PFSK-1 (cell line): ENCODE data around the gene OR10Z1.

ENCODE experiments used
- FOXP2 ChIP-seq: optimal IDR thresholded peaks from 2 replicates; pipeline ENCODE3; 2011; ENCODE audit warnings: borderline replicate concordance, control low read depth, inconsistent platforms; ENCODE audit not compliant: insufficient read depth; ENCODE audit errors: extremely low read length, extremely low read depth
- POLR2AphosphoS5 ChIP-seq: IDR thresholded peaks from 2 replicates; pipeline ENCODE4 v1.6.1; 2012; ENCODE audit warnings: low read depth, mild to moderate bottlenecking, control low read depth, low read length, moderate library complexity
- SIN3A ChIP-seq: IDR thresholded peaks from 2 replicates; pipeline ENCODE4 v1.6.1; 2012; ENCODE audit warnings: mild to moderate bottlenecking, low read length, moderate library complexity, borderline replicate concordance; ENCODE audit not compliant: insufficient read depth
- TAF1 ChIP-seq: IDR thresholded peaks from 2 replicates; pipeline ENCODE4 v1.6.1; 2012; ENCODE audit warnings: low read length, control low read depth, borderline replicate concordance; ENCODE audit not compliant: insufficient read depth
- TF ChIP-seq, protein P1 (sequence below), 2 experiments: IDR thresholded peaks; 2 replicates each; pipeline versions ENCODE4 v1.6.1 to v1.8.0; 2011 to 2012; ENCODE audit warnings: low read depth in 2 of 2, low read length in 2 of 2, control low read depth in 1 of 2, inconsistent platforms in 1 of 2, mild to moderate bottlenecking in 1 of 2, moderate library complexity in 1 of 2; ENCODE audit not compliant: insufficient read depth in 1 of 2

GRCh38 chr1:158654086-158654485 is 49.0 kb downstream of the OR10Z1 start:
- no peak for TF ChIP-seq POLR2AphosphoS5
- TF ChIP-seq, protein P1, sequence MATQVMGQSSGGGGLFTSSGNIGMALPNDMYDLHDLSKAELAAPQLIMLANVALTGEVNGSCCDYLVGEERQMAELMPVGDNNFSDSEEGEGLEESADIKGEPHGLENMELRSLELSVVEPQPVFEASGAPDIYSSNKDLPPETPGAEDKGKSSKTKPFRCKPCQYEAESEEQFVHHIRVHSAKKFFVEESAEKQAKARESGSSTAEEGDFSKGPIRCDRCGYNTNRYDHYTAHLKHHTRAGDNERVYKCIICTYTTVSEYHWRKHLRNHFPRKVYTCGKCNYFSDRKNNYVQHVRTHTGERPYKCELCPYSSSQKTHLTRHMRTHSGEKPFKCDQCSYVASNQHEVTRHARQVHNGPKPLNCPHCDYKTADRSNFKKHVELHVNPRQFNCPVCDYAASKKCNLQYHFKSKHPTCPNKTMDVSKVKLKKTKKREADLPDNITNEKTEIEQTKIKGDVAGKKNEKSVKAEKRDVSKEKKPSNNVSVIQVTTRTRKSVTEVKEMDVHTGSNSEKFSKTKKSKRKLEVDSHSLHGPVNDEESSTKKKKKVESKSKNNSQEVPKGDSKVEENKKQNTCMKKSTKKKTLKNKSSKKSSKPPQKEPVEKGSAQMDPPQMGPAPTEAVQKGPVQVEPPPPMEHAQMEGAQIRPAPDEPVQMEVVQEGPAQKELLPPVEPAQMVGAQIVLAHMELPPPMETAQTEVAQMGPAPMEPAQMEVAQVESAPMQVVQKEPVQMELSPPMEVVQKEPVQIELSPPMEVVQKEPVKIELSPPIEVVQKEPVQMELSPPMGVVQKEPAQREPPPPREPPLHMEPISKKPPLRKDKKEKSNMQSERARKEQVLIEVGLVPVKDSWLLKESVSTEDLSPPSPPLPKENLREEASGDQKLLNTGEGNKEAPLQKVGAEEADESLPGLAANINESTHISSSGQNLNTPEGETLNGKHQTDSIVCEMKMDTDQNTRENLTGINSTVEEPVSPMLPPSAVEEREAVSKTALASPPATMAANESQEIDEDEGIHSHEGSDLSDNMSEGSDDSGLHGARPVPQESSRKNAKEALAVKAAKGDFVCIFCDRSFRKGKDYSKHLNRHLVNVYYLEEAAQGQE (IDR thresholded peaks at IDR 0.05; ENCODE audit: insufficient read depth in 1 of 2, low read depth in 2 of 2, low read length in 2 of 2): no peak
- no peak for TF ChIP-seq TAF1
- no peak for TF ChIP-seq SIN3A
- no peak for TF ChIP-seq FOXP2
